ENCODE data around the gene SNX7. TPM values are rescaled to one million over a fixed set of nuclear protein-coding genes. Genes with fewer than 3 reads are reported as not detected.

SNX7 gene
- total and polyA plus RNA-seq, 9 of the 15 experiments (the other 6 are each of a cell fraction or from before 2014, with no cell fraction given) = 0.09 TPM; not detected in 8

GRCh38 chr1:98761219-98761865 lies 99.8 kb downstream of the SNX7 start (continued):
- TF ChIP-seq ETS2 (tag; IDR thresholded peaks at IDR 0.05; ENCODE audit: borderline replicate concordance, poor library complexity, severe bottlenecking) (no peak), STAG1 (CRISPR knock-in tag; IDR thresholded peaks at IDR 0.05; ENCODE audit: borderline replicate concordance) (no peak), CHD2 (IDR thresholded peaks at IDR 0.05; ENCODE audit: low read depth, low read length) (no peak), PURB (CRISPR knock-in tag; IDR thresholded peaks at IDR 0.05; ENCODE audit: low read depth) (no peak), FOXJ2 (tag; IDR thresholded peaks at IDR 0.05) (no peak)

GRCh38 chr1:98763488-98764150 lies 102.1 kb downstream of the SNX7 start:
- POLR2A ChIA-PET = no interaction called here
- Histone ChIP-seq H3K9me1 (ENCODE audit: control insufficient read depth, insufficient read depth, low read length) (no peaks in the 10 kb centered on the region), H2AFZ (ENCODE audit: low read depth, low read length) (no peak overlapping the region), H3K27ac (ENCODE audit: extremely low read depth, low read depth, low read length) (no peak overlapping the region), H3K27me3 (ENCODE audit: control insufficient read depth in 2 of 2, insufficient read depth in 2 of 2, low read length in 2 of 2) (no peaks in the 10 kb centered on the region), H3K4me1 (replicated peaks in 1 of 2; ENCODE audit: control insufficient read depth in 2 of 2, insufficient read depth in 2 of 2, low read length in 2 of 2) (no peaks in the 10 kb centered on the region), H3K4me3 (no peak overlapping the region), H3K79me2 (ENCODE audit: control insufficient read depth, insufficient read depth, low read length) (no peaks in the 10 kb centered on the region), H3K9ac (ENCODE audit: insufficient read depth in 1 of 2, low read depth in 2 of 2, low read length in 2 of 2) (no peak overlapping the region), H3K9me3 (replicated peaks; ENCODE audit: control insufficient read depth, insufficient read depth, low read depth, low read length) (no peaks in the 10 kb centered on the region), H3K36me3 (ENCODE audit: control insufficient read depth, insufficient read depth, low read length) (no peaks in the 10 kb centered on the region), H3K4me2 (ENCODE audit: insufficient read depth, low read length) (no peak overlapping the region), H4K20me1 (replicated peaks; ENCODE audit: control insufficient read depth, insufficient read depth, low read length) (no peaks in the 10 kb centered on the region)
- ATAC-seq (no peak), FAIRE-seq (no peak), DNase-seq (ENCODE audit: extremely low read depth in 1 of 4, low spot score in 3 of 4) (no peak)
- BruUV-seq (replicated peaks) = no TSS peak
- in situ Hi-C loops (cut with MboI) (no loop called here), intact Hi-C loops (cut with micrococcal nuclease) (no loop called here)
- CTCF ChIA-PET (ENCODE audit: low intra/inter-chr PET ratio) = no interaction called here
- 0% methylated on average over 3 of the region's 3 CpGs for WGBS (ENCODE audit: insufficient coverage, low coverage, missing lambda C conversion rate)
- TF ChIP-seq, protein P1, sequence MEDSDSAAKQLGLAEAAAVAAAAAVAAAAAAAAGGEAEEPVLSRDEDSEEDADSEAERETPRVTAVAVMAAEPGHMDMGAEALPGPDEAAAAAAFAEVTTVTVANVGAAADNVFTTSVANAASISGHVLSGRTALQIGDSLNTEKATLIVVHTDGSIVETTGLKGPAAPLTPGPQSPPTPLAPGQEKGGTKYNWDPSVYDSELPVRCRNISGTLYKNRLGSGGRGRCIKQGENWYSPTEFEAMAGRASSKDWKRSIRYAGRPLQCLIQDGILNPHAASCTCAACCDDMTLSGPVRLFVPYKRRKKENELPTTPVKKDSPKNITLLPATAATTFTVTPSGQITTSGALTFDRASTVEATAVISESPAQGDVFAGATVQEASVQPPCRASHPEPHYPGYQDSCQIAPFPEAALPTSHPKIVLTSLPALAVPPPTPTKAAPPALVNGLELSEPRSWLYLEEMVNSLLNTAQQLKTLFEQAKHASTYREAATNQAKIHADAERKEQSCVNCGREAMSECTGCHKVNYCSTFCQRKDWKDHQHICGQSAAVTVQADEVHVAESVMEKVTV (CRISPR knock-in tag; IDR thresholded peaks at IDR 0.05) = no peak
- TF ChIP-seq MIER1 (IDR thresholded peaks at IDR 0.05; ENCODE audit: low read depth) (no peak), IRF2 (CRISPR knock-in tag; IDR thresholded peaks at IDR 0.05) (no peak), ELF2 (CRISPR knock-in tag; IDR thresholded peaks at IDR 0.05) (no peak), DPF2 (IDR thresholded peaks at IDR 0.05) (no peak), ZNF41 (CRISPR knock-in tag; conservative IDR thresholded peaks at IDR 0.05) (no peak), HSF4 (CRISPR knock-in tag; IDR thresholded peaks at IDR 0.05; ENCODE audit: borderline replicate concordance) (no peak)
- TF ChIP-seq, protein P2, sequence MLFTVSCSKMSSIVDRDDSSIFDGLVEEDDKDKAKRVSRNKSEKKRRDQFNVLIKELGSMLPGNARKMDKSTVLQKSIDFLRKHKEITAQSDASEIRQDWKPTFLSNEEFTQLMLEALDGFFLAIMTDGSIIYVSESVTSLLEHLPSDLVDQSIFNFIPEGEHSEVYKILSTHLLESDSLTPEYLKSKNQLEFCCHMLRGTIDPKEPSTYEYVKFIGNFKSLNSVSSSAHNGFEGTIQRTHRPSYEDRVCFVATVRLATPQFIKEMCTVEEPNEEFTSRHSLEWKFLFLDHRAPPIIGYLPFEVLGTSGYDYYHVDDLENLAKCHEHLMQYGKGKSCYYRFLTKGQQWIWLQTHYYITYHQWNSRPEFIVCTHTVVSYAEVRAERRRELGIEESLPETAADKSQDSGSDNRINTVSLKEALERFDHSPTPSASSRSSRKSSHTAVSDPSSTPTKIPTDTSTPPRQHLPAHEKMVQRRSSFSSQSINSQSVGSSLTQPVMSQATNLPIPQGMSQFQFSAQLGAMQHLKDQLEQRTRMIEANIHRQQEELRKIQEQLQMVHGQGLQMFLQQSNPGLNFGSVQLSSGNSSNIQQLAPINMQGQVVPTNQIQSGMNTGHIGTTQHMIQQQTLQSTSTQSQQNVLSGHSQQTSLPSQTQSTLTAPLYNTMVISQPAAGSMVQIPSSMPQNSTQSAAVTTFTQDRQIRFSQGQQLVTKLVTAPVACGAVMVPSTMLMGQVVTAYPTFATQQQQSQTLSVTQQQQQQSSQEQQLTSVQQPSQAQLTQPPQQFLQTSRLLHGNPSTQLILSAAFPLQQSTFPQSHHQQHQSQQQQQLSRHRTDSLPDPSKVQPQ (CRISPR knock-in tag; IDR thresholded peaks at IDR 0.05; ENCODE audit: borderline replicate concordance) = no peak
